Fibroblast of skin of left quadriceps (primary cell): Measurements from ENCODE around the gene TLL1.

ENCODE experiments used
- DNase-seq, 2 experiments: peaks; one replicate each; pipeline ENCODE4 v3.0.0-alpha.2; 2013; ENCODE audit warnings: low read depth in 2 of 2

TLL1 gene

DNA sequence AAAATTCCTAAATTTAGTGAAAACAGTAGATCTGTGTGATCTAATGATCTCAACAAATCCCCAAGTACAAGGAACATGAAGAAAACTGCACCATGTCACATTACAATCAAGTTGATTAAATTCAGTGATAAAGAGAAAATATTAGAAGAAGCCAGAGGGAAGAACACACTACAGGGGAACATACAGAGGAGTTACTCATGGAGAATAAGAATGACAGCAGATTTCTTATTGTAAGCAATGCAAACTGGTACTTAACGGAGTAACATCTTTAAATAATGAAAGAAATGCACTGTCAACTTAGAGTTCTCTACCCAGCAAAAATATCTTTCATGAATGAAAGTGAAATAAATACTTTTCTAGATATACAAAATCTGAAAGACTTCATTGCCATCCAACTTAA lies 21.1 kb downstream of the TLL1 start:
- DNase-seq, result no peak

DNA sequence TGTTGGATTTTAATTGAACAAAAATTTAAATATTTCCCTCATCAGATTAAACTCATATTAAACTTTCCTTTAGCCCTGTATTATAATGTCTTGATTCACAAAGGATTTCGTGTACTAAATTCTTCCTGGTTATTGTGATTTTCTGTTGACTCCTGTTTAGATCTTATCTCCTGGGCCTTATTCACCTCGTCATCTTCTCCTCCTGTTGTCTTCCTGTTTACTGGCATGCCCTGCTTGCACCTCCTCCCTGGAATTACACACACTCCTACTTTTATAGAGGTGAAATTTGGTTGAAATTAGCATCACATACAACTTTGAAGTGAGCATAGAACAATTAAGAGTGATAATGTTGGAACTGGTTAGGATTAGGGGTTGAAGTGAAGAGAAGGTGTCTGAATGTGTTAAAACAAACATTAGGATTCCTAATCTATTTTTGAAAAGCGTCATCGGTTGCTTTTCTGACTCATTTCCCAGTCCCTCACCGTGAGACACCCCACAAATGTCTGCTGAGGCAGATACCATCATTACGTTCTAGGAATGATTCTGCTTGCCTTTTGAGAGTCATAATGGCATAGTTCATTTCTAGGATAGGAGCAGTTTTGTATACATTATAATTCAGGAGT lies 32.5 kb downstream of the TLL1 start:
- DNase-seq, result no peak

- DNase-seq, result no peak
Measured at GRCh38 chr4:165906272-165906671, 33.2 kb downstream of the TLL1 start.

GRCh38 chr4:165909947-165910346 lies 36.9 kb downstream of the TLL1 start:
- DNase-seq, result no peak

GRCh38 chr4:165915215-165915614 lies 42.2 kb downstream of the TLL1 start:
- DNase-seq, result no peak

DNA sequence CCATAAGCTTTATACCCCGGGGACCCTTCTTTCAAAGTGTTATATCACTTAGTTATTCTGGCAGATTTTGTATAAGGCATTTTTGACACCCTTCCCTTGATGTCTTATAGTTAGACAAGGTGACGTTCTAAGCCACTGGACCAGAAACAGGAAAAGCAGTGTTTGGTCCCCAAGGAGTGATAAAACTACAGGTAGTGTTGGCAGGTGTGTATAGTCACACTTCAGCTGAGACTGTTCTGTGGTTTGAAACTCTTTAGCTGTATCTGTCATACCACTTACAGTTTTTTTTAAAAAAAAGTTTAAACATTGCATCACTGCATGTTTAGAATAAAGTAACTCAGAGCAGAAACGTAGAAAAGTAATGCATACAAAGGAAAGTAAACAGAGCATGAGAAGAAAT lies 48.5 kb downstream of the TLL1 start:
- no peak for DNase-seq

DNA sequence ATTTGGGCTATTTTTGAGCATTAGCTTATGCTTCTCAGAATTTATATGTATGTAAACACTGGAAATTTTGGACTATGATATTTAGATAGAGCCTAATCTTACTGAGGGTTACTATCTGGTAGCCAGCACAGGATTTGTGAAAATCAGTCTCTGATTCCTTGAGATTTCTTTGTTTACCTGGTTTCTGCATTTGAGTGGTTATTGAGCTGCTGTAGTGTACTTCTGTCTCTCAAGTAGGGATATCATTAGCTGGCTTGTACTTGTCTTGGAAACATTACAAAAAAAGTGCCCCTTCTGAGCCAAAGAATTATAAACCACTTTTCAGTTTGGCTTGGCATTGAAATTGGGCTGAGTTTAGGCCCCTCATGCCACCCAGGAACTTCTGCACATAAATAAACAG lies 49.7 kb downstream of the TLL1 start:
- DNase-seq, result no peak

DNA sequence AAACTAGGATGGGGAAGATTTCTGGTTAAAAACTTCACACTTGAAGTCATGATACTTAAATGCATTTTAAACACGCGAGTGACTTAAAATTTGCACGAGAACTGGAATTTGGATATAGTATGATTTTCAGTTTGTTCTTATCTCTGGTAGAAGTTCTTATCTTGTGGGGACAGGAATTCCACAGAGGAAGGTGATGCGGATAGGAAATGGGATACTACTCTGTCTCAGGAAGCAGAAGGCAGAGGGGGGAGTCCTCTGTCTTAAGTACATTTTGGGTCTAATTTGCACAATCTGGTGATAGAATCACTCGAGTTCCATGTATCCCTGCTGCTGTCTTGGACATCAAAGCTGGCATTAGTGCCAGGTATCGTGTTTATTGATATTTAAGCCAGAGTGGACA lies 53.3 kb downstream of the TLL1 start:
- no peak for DNase-seq

- no peak for DNase-seq
Measured at GRCh38 chr4:165927366-165927765, 54.3 kb downstream of the TLL1 start.

DNA sequence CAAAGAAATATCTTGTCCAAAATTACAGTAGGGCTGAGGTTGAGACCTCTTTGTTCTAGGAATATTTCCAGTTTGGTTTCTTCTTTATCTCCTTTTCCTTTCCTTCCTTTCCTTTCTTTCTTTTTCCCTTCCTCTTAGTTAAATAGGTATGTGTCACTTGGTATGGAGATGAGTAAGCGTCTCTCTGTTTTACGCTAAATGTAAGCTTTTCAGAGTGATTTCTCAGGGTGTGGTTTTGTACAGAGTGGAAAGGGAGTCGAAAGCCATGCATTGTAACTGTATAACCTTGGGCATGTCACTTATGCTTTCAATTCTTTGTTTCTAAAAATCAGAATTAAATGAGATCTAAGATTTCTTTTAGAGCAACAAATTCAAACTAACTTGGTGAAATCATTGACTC lies 54.8 kb downstream of the TLL1 start:
- DNase-seq, result no peak

- no peak for DNase-seq
Measured at GRCh38 chr4:165928601-165929000, 55.6 kb downstream of the TLL1 start.

- DNase-seq, result no peak
Measured at GRCh38 chr4:165929662-165930061, 56.6 kb downstream of the TLL1 start.

DNA sequence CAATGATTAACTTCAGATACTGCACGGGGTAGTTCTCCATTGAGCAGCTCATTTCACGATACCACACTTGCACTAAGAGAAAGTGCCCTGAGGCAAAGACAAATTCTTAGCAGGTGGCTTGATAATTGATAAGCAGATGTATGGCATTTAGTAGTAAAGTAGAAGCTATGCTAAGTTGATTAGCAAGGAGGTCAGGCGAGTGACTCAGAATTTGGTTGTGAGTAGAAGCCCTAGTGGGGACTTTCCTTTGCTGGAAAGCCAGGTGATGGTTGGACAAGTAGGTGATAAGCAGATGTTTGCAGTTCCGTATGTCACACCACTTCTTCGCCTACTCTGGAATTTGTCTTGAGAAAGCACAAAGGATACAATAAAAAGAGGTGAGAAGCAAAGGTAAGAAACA lies 58.7 kb downstream of the TLL1 start:
- no peak for DNase-seq

- DNase-seq, result no peak
Measured at GRCh38 chr4:165944900-165945299, 71.9 kb downstream of the TLL1 start.

- no peak for DNase-seq
Measured at GRCh38 chr4:165945991-165946390, 73.0 kb downstream of the TLL1 start.

DNA sequence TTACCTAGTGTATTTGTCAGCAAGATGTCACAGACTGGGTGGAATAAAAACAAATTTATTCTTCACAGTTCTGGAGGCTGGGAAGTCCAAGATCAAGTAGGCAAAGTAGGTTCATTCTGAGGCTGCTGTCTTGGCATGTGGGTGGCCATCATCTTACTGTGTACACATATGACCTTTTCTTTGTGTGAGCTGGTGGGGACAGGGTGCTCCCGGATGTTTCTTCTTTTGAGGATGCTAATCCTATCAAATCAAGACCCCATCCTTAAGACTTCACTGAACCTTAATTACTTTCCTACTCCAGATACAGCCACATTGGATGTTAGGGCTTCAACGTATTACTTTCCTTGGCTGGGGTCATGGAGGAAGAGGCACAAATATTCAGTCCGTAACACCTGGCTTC lies 74.0 kb downstream of the TLL1 start:
- DNase-seq, result no peak

DNA sequence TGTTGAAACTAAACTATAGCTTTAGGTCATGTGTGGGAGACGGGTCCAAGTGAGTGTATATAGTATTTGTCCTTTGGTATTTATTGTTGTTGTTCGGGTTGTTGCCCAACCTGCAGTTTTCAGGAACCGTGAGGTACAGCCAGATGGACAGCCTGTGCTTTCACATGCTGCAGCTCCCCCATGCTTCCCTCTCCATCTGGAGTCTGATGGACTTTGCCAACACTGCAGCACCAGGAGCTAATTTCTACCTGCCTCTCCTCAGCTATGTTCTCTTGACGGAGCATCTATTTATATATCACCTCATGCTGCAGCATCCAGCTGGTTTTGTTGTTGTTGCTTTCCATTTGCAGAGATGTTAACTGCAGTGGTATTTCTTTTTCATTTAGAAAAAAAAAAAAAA lies 80.1 kb downstream of the TLL1 start:
- no peak for DNase-seq

- no peak for DNase-seq
Measured at GRCh38 chr4:165963621-165964020, 90.6 kb downstream of the TLL1 start.

DNA sequence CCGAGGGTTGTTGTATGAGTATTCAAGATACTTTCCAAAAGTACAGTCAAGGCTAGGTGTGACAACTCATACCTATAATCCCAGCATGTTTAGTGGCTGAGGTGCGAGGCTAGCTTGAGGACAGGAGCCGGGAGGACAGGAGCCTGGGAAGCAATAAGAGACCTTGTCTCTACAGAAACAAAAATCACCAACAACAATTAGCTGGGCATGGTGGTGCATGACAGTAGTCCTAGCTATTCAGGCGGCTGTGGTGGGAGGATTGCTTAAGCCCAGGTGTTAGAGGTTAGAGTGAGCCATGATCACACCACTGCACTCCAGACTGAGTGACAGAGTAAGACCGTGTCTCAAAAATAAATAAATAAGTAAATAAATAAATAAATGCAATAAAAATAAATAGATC lies 91.6 kb downstream of the TLL1 start:
- DNase-seq, result no peak

DNA sequence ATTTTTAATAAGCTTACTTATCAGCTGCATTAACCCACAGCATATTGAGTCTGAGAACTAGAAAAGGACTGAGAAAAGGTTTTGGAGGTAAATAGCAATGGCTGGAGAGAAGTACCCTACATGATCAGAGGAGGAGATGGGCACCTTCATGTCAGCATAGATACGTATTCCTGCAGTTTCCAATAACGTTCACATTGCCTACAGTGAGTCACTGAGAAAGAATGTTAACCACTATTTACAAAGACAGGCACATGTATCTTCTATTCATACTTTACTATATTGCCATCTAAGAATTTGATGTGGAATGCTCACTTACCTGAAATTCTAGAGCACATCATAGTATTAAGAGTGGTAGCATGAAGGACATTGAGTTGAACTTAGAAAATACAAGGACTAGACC lies 92.5 kb downstream of the TLL1 start:
- DNase-seq, result no peak

GRCh38 chr4:165966833-165967232 lies 93.8 kb downstream of the TLL1 start:
- DNase-seq, result no peak

GRCh38 chr4:165967486-165967885 lies 94.4 kb downstream of the TLL1 start:
- no peak for DNase-seq

- DNase-seq, result no peak
Measured at GRCh38 chr4:165970703-165971420, 97.8 kb downstream of the TLL1 start.

DNA sequence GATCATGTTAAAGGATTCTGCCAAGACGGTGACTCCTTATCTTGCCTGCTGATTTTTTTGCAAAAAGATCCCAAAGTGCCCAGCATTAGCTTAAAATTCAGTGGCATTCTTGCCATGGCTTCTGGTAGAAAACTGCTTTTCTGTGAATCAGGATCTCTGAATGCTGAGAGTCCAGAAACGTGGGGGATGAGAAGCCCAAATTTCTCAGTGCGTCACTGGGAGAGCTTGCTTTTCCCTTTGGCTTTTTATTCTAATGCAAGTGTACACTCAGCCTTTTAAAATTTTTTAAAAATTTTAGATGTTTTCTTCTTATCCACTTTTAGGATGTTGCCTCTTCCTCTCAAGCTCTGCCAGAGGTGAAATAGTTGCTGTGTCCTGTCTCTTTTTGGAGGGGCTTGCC lies 98.4 kb downstream of the TLL1 start:
- DNase-seq, result no peak
